ENCODE results near the gene RIMS3. TPM values are rescaled to one million over a fixed set of nuclear protein-coding genes. Genes with fewer than 3 reads are reported as not detected.

RIMS3 gene
- total RNA-seq, 2 experiments from 2014 or later, result 1.2 to 1.4 TPM

DNA sequence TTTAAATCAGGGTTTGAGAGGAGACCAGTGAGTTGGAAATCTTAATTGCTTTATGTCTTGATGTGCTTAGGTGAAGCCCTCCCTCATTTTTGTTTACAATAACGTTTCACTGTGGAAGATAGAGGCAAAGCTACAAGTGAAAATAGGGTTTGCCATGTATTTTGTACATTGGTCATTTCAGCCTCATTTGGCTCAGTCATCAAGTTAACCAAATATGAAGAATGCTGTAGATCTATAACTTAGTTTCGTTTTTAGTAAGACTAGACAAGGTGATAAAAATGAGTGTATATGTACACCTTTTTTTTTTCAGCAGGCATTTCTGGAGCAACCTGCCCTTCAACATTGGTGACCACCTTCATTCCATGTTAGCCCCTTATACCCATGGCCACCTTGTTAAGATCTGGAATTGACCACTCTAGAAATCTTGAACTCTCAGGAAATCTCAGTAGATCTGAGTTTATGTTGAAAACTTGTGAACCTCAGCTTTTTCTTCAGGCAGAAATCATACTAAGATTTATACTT is 28.9 kb upstream of the RIMS3 start:
- ChIA-PET CTCF (interaction anchor here (1.1 kb wide), 1 partner anchor 80 kb away, joined by 3 read pairs; no protein-coding TSS in a partner anchor), POLR2A (no interaction called here)

DNA sequence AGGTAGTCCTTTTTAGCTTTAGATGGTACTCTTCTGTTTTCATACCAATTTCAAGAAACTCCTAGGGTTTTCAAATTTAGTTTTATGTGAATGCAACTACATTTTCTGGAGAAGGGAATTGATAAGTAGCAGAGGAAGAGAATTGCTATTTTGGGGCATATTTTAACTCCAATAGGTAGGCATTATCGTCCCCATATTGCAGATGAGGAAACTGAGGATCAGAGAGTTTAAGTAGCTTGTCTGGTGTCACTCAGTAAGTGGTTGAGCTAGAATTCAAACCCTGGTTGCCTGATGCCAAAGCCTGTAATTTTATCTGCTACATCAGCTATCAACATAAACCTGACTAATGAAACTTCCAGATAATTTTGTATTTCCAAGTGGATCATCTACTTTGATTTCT is 27.9 kb upstream of the RIMS3 start:
- ChIA-PET POLR2A (interaction anchor here (1.4 kb wide), 1 partner anchor 287 kb away, joined by 4 read pairs; the partner anchor contains the start of gene CTPS1), CTCF (interaction anchor here (1.1 to 1.5 kb wide), 2 partner anchors 25 to 31 kb away, joined by 3 read pairs; no protein-coding TSS in a partner anchor)

DNA sequence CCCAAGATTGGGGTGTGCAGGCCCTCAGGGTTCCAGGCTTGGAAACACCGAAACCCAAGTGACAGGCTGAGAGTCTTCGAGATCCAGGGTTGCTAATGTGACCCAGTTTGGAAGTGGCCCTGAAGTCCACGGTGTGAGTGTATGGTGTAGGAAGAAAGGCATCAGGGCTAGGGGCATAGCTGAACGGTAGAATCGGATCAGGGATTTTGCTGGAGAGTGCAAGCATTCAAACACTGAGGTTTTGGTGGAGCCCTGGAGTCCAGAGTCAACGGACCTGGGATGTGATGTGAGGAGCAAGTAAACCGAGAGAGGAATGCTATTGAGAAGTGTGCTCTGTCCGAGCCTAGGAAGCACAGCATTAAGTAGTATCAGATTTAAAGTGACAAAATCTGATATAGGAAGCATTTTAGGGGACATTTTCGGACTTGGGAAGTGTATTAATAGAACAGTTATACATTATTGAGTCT is 27.0 kb upstream of the RIMS3 start:
- CTCF ChIA-PET, result interaction anchor here (0.5 to 2.2 kb wide), 6 partner anchors 23 to 292 kb away, joined by 3 to 7 read pairs (median 4); no protein-coding TSS in a partner anchor

DNA sequence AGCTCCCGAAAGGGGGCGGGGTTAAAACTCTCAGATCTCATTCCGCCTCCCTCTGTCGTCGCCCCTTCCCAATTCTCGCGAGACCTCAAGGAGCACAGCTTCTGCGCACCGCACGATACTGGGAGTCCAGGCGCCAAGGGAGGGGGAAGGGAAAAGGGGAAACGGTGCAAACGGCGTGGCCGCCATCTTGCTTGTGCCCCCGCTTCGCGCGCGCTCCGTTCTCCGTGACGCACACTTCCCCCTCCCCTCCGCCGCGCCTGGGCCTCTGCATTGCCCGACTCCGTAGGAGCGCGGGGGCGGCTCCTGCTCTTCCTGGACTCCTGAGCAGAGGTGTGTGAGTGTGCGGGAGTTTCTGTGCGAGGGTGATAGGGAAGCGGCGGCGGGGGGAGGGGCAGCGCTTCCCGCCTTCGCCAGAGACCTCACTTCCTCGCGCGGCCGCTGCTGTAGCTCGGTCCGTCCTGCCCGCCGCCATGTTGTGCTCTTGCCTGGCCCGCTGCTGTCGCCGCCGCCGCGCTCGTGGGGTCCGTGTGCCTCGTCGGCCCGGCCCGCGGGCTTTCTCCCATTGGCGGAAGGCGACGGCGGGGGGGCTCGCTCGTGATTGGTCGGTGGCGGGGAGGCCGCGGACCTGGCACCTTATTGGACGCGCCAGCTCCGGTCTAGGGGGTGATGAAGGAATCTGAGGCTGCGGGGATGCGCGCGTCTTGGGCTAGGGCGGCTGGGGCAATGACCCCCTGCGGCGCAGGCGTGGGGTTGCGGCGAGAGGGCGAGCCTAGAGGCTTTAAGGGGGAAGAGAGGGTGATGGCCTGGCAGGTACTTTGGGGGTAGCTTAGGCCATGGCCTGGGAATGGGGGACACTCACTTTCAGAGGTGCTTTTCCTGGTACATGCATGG is 26.3 kb upstream of the RIMS3 start, which contains the start of gene NFYC:
Gene NFYC (plus strand): TSS at position 167 of the 891 bp plus-strand sequence. CDS start 47,140 bp downstream, outside the sequence.
- ChIA-PET CTCF (interaction anchor here (0.5 to 2.2 kb wide), 11 partner anchors 13 to 291 kb away, joined by 3 to 7 read pairs (median 3); no protein-coding TSS in a partner anchor), POLR2A (interaction anchor here (0.6 to 1.6 kb wide), 15 partner anchors 8 to 306 kb away, joined by 3 to 8 read pairs (median 4); partner anchors contain the start of genes CTPS1 and ZFP69B)

More for the DNA sequence above, 27.0 kb upstream of the RIMS3 start:
- POLR2A ChIA-PET, result interaction anchor here (0.6 to 1.6 kb wide), 8 partner anchors 8 to 306 kb away, joined by 3 to 8 read pairs (median 4); partner anchors contain the start of gene CTPS1

DNA sequence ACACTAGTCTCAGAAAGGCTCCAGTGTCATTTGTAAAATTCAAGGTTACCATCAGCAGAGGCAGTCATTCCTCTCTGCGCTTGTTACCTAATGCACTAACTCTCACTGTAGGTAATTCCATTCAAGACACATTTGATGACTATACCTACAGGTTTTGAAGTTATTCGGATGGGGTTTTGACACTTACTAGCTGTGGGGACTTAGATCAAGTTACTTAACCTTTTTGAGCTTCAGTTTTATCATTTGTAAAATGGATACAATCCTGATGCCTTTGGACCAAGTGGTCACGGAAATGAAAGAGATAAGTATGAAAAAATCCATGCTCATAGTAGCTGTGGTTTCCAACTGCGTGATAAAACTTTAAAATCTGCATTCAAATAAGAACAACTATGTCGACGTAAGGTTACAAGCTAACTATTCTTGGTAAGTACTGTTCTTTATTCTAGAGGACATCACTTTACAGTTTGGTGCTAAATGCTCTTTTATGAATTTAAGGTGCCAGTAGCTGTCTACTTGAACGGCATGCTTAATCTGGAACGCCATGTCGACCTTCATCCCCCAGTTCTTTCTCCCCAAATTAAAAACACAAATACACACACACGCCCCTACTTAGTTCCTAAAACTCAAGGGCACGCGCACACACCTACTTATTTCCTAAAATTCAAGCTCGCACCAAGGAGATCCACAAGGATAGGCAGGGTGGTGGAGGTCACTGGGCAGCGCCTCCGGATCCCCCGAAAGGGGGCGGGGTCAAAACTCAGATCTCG is 25.5 kb upstream of the RIMS3 start:
- ChIA-PET POLR2A (interaction anchor here (0.6 to 1.6 kb wide), 11 partner anchors 9 to 306 kb away, joined by 3 to 10 read pairs (median 4); partner anchors contain the start of gene ZFP69B), CTCF (interaction anchor here (0.6 to 2.2 kb wide), 9 partner anchors 12 to 291 kb away, joined by 3 to 7 read pairs (median 3); no protein-coding TSS in a partner anchor)

DNA sequence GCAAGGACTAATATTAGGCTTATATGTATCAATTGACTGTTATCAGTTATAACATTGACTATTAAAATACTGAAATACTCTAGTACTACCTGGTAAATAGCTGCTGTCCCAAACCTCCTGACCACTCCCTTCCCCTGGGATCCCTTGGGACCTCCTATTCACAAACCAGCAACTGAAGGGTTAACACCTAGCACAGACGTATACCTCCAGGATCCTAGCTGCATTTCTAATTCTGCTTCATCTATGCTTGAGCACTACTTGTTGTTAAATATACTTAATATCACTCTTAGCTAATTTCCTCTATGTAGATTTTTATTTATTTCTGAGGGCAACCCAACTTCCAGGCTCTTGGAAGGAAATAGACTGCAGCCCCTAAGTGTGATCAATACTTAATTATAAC is 24.3 kb upstream of the RIMS3 start:
- ChIA-PET CTCF (no interaction called here), POLR2A (interaction anchor here (0.7 to 0.9 kb wide), 2 partner anchors 52 to 75 kb away, joined by 3 read pairs; no protein-coding TSS in a partner anchor)

DNA sequence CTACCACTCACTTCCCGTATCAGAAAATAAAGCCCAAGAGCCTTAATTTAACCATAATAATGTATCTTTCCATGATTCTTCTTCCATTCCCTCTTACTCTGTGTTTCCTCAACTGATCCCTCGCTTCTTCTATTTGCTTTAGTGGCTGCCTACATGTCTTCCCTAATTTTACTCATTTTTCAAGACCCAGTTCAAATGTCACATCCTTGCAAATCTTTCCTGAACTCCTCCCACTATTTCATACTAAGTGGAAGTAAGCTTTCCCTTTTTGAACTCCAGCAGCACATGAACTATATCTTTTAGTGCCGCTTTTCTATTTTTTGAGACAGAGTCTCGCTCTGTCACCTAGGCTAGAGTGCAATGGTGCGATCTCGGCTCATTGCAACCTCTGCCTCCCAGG is 22.2 kb upstream of the RIMS3 start:
- CTCF ChIA-PET, result no interaction called here
- POLR2A ChIA-PET, result no interaction called here

DNA sequence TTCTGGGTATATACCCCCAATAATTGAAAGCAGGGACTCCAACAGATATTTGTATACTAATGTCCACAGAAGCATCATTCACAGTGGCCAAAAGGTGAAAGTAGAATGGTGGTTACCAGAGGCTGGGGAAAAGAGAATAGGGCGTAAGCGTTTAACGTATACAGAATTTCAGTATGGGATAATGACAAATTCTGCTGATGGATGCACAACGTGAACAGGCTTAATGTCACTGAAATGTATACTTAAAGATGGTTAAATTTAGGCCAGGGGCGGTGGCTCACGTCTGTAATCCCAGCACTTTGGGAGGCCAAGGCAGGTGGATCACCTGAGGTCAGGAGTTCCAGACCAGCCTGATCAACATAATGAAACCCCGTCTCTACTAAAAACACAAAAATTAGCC is 21.6 kb upstream of the RIMS3 start:
- ChIA-PET CTCF (no interaction called here), POLR2A (no interaction called here)

DNA sequence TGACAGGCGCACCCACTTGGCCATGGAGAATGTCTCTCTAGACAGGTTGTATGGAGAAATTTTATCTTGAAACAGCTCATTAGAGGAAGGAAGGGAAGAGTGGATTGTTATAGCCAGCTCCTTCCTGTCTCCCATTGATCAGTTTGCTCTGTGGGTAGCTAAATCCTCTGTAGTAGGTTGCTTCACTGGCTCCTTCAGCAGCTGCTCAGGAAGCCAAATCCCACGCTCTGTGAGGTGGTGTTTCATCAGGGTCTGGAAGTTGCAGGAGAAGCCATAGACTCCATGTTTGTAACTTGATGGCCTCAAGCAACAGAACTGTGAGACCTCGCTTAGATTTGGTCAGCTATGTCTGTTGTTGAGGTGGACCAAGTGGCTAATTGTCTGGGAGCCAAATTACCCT is 19.2 kb upstream of the RIMS3 start:
- POLR2A ChIA-PET, result no interaction called here
- CTCF ChIA-PET, result interaction anchor here (0.9 kb wide), 1 partner anchor 11 kb away, joined by 4 read pairs; no protein-coding TSS in a partner anchor

DNA sequence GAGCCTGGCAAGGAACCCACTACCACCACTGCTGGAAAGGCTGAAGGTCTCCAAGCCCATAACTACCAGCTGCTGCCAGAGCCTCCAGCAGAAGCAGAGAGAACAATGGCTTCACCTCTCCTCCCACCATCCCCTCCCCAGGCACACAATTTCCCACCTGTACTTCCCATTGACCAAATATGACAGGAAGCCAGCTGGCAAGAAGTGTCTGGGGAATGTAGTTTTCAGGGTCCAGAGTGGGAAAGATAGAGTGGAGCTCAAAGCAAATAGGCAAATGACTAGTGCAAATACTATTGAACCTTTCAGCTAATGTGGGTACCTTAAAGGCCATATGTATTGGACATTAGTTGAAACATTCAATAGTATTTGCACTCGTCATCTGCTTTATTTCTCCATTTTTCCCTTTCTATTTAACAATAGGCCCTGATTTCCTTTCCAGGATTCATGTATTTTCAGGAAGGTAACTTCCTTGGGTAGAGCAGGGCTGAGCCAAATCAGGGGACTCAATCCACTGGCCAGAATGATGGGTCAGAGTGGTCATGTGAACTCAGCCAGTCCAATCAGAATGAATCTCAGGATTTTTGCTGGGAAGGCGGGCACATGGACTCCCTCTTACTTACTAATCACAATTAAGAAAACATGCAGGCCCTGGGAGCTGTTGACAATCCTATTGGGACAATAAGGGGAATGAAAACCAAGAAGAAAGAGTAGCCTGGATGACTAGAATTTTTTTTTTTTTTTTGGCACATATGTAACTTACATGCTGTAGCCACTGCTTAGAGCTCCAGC is 13.9 kb upstream of the RIMS3 start:
- ChIA-PET POLR2A (no interaction called here), CTCF (interaction anchor here (1.0 to 2.1 kb wide), 2 partner anchors 10 to 12 kb away, joined by 3 to 6 read pairs; partner anchors contain the start of gene NFYC)

DNA sequence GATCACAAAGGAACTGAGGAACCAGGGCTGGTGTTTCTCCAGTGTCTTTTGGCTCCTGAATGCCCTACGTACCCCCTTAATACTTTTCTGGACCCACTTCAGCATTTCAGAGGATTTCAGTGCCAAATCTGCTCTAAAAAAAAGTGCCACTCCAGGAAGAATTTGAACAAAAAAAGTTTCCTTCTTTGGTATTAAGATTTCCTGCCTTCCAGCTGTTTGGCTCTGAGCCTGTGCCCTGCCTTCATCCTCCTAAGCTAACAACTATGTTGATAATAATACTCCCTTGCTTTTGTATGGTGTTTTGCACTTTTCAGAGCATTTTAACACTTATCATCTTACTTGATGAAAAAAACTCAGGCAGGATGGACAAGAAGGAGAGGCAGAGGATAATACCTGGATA is 11.0 kb upstream of the RIMS3 start:
- ChIA-PET POLR2A (no interaction called here), CTCF (no interaction called here)

DNA sequence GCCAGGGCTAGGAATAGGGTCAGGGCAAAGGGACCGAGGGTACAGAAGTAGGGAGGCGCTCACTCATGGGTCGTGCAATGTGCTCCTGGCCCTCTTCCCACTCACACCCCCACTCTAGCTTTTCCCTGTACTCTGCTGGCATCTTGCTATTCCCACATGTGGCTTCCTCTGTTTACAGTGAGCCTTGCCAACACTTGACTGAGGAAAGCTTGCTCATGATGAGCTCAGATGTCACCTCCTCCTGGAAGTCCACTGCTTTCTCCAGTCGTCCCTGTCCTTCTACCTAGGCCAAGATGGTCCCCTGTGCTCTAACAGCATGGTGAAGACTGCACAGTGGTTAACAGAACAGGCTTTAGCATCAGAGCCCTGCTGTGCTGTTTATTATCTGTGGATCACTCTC is 8.0 kb upstream of the RIMS3 start:
- POLR2A ChIA-PET, result no interaction called here

DNA sequence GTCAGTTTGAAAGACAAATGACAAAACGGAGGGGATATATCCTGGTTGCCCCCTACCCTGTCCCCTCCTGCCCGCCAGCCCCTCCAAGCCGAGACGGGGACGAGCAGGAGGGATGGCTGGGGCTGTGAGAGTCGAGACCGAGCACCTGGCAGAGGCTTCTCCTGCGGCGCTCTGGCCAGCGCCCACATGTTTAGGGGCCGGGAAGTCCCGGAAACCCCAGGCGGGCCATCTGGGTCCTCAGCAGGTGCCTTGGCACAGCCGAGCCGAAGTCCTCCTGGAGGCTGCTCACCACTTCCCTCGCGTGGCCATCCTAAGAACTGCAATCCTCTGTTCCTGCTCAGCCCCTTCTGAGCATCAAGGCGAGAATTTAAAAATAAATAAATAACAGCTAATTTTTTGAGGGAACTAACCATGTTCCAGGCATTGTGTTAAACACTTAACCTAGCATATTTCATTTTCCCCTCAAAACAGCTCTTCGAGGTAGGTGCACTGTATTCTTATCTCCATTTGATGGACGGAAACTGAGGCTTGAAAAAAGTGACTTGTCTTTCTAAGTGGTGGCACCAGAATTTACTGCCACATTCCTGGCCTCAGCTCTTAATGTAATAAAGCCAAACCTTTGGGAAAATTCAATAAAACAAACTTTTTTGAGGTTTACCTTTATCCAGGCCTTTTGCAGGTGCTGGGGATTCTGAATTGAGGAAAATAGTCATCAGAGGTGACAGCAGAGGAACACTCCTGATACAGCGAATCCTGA is 3.5 kb upstream of the RIMS3 start:
- ChIA-PET CTCF (interaction anchor here (0.7 to 1.4 kb wide), 9 partner anchors 9 to 228 kb away, joined by 3 to 7 read pairs (median 3); partner anchors contain the start of gene NFYC), POLR2A (no interaction called here)

More for the DNA sequence above, 8.0 kb upstream of the RIMS3 start:
- CTCF ChIA-PET, result interaction anchor here (1.1 kb wide), 1 partner anchor 11 kb away, joined by 4 read pairs; no protein-coding TSS in a partner anchor

DNA sequence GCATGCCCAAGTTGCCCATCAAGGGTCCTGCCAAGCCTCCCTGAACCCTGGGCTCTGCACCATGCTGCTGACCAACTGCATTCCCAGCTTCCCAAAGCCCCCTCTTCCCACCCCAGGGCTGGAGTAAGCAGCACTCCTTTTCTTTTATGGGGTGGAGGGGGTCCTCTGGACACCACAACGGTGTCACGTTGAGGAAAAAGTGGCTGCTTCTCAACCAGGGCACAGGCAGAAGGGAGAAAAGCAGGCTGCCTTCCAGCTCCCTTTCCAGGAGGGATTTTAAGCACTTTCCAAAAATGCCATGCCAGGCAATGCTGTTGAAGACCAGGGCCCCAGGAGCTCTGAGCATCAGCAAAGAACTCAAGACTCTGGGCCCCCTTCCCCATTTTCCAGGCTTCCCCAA is 691 bp downstream of the RIMS3 start:
- CTCF ChIA-PET, result interaction anchor here (0.6 kb wide), 1 partner anchor 63 kb away, joined by 3 read pairs; no protein-coding TSS in a partner anchor

DNA sequence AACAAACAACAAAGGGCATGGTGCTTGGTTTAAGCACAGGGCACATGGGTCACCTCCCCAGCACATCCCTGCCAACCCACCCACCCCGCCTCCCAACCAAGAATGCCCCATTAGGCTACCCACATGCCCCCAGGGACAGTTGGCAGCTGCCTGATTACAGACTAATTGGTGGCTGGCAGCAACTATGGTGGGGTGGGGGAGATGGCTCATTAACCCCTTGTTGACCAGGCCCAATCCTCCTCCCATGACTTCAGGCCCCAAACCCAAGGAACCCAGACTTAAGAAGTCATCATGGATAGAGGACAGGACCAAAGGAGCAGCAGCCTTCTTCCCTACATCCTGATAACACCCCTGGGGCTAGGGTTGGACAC is 1.3 kb downstream of the RIMS3 start:
- ChIA-PET POLR2A (interaction anchor here (0.6 kb wide), 1 partner anchor 1155 kb away, joined by 3 read pairs; no protein-coding TSS in a partner anchor), CTCF (no interaction called here)

More for the DNA sequence above, 691 bp downstream of the RIMS3 start:
- POLR2A ChIA-PET, result interaction anchor here (0.6 kb wide), 1 partner anchor 1155 kb away, joined by 3 read pairs; no protein-coding TSS in a partner anchor

DNA sequence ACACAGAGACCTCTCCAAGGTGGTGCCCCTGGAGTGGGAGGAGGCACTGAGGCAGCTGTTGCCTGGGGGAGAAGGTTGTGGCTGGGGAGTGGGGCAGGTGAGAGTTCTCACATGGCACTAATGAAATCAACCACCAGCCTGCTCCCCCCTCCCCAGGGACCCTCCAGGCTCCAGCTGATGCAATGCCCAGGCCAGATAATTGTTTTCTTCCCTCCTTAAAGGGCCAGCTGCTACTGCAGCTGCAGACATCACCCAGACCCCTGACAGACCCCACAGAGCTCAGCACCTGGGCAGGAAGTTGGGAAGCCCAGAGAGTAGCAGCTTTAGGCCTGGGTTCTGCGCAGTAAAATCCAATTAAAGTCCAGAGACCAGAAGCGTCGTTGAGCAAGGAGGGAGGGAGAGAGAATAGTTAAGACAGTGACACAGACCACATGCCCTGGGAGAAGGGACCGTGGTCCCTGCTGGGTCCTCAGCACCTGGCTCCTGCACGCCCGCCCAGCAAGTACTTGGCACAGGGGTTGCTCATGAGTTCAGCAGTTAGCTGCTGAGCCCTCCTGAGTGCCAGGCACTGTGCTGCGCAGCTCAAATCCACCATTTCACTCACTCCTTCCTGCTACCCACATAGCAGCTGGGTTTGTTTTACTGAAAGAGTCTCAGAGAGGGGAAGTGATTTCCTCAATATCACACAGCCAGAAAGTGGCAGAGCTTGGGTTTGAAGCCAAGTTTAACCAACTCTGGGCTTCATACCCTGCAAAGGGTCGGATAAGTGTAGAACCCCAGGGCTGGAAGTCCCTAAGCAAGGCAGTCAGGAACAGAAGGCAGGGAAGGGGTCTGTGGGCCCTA is 1.9 kb downstream of the RIMS3 start:
- ChIA-PET CTCF (interaction anchor here (0.6 to 1.1 kb wide), 3 partner anchors 29 to 263 kb away, joined by 3 to 4 read pairs (median 3); no protein-coding TSS in a partner anchor), POLR2A (no interaction called here)
